CD4-positive, alpha-beta T cell treated with Interleukin-4 for 4 hours (primary cell): ENCODE measurements around the gene EPHA10.
A peak's percentile ranks its signal among the peaks of the same experiment; 100 is the strongest.
"Not testable (repeated sequence)": the region's sequence is repeated elsewhere in the genome, so short reads cannot be mapped to it uniquely, and the experiment has no call there.

Source experiments
- DNase-seq: peaks from one replicate; pipeline ENCODE4 v3.0.0-alpha.2; 2020

The EPHA10 gene

GRCh38 chr1:37764888-37765441, at the start of gene EPHA10:
EPHA10 (minus strand) TSS chr1:37765120; CDS start chr1:37765066, 54 bp downstream.
- DNase-seq: no peak

- no peak for DNase-seq
Measured at GRCh38 chr1:37814252-37814651, 49.3 kb upstream of the EPHA10 start.

GRCh38 chr1:37813529-37814145, 48.7 kb upstream of the EPHA10 start:
- DNase-seq: no peak

GRCh38 chr1:37811027-37811655, 46.2 kb upstream of the EPHA10 start:
- peak; percentile 76 for DNase-seq

GRCh38 chr1:37809942-37810341, 45.0 kb upstream of the EPHA10 start:
- DNase-seq: no peak

DNA sequence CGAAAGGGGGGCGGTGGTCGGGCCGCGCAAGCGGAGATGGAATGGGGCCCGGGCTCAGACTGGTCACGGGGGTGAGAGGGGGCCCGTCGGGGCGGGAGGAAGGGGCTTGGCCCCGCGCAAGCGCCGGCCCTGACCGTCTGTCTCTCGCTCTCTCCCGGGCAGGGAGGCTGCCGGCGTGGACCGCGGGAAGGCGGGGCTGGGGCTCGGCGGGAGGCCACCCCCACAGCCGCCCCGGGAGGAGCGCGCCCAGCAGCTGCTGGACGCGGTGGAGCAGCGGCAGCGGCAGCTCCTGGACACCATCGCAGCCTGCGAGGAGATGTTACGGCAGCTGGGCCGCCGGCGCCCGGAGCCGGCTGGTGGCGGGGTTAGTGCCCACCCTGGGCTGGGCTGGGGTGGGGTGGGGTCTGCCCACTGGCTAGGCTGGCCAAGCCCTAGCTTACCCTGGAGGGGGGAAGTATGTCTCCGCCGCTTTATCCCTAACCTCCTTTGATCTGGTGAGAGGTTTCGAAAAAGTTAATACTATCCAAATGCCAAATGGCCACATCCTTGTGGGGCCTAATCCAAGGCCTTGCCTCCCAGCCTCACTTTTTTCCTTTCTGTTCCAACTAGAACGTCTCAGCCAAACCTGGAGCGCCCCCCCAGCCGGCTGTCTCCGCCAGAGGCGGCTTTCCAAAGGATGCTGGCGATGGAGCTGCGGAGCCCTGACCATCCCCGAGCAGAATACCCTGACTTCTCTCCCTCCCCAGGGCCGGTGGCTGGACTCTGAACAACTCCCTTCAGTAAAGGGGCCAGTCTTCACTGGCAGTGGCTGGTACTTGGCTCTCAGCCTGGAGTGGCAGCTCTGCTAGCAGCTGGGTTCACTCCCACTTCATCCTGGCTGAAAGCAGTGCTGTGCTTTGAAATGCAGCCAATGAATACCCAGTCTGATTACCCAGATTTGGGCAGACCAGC, 43.7 kb upstream of the EPHA10 start:
- no peak for DNase-seq

GRCh38 chr1:37807555-37808368, 42.8 kb upstream of the EPHA10 start, which contains the start of the genes C1orf122 and YRDC:
C1orf122 (plus strand) TSS chr1:37807790; CDS start chr1:37808405, 615 bp downstream.
YRDC (minus strand) TSS chr1:37808208; CDS start chr1:37808180, 28 bp downstream.
- DNase-seq: peak; percentile 89

- no peak for DNase-seq
Measured at GRCh38 chr1:37807220-37807554, 42.3 kb upstream of the EPHA10 start.

DNA sequence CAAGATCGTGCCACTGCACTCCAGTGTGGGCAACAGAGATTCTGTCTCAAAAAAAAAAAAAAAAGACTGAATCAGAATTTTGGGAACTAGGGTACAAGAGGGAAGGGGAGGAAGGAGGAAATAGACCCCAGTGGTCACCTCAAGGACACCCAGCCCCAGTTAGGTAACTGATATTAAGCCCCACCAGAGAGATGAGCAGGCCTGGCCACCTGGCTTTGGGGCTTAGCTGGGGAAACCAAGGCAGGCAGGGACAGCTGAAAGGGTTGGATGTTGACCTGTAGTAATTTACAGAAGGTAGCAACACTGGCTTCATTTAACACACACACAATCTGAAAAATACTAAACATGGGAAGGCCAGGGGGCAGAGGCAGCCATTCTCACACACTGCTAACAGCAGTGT, 37.5 kb upstream of the EPHA10 start:
- no peak for DNase-seq

- DNase-seq: no peak
Measured at GRCh38 chr1:37797750-37798345, 32.9 kb upstream of the EPHA10 start.

DNA sequence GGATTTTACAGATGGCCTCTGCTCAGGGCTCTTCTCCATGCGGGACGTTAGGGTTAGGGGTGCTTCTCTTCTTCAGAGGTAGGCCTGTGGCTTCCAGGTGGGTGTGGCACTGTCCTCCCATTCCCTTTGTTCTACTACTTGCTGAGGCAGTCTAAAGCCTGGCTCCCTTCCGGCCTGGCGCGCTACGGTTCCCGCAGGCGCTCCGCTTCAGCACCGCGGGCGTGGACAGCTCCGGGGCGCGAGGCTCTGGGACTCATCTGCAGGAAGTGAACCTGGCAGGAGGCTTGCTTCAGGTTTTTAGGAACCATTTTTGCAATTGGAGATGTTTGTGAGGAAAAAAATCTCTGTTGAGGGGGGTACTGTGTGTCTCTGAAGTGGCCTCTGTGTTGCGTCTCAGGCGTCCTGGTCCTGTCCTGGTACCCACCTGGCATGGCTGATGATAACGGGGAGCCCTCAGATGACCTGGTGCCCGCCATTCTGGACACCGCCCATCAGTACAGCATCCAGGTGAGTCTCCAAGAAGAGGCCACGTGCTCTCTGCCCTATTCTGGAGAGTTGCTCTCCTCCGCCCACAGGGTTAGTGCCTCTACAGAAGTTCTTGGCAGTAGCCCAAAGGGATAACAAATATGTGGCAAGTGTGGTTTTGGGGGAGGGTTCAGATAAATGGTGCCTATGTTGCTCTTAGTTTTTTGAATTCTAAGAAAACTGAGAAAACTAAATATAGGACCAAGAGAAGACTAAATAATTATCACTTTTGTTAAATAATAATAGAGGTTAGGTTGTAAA, 30.6 kb upstream of the EPHA10 start:
- DNase-seq: peak; percentile 24

DNA sequence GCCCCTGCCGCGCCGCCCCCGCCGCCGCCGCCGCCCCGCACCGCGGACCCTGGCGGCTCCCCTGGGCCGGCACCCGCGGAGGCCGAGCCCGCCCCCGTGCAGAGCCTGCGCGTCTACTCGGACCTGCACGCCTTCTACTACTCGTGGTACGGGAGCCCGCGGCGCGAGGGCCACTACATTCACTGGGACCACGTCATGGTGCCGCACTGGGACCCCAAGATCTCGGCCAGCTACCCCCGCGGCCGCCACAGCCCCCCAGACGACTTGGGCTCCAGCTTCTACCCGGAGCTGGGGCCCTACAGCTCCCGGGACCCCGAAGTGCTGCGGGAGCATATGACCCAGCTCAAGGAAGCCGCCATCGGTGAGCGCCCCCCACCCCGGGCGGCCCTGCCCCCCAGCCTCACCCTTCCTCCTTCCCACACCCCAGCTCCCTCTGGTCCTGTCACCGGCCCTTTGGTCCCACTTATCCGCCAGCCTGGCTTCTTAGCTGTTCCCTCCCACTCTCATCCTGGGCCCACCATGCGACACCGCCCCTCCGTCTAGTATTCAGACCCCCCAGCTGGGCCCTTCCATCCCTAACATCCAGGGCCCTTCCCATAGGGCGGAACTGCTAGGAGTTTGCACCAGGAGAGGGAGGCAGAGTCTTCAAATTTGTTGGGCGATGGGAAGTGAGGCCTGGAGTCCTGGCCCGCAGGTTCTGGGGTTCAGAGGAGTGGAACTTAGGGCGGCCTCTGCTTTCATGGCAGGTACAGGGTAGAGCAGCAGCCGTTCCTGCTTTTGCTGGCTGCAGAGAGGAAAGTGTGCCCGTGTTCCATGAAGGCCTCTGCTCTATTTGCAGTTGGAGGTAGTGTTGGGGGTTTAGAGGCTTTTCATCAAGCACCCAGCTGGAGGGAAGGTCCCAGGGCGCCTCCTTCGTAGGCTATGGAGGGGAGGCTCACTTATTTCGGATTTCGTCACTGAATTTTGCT, 29.7 kb upstream of the EPHA10 start:
- no peak for DNase-seq

DNA sequence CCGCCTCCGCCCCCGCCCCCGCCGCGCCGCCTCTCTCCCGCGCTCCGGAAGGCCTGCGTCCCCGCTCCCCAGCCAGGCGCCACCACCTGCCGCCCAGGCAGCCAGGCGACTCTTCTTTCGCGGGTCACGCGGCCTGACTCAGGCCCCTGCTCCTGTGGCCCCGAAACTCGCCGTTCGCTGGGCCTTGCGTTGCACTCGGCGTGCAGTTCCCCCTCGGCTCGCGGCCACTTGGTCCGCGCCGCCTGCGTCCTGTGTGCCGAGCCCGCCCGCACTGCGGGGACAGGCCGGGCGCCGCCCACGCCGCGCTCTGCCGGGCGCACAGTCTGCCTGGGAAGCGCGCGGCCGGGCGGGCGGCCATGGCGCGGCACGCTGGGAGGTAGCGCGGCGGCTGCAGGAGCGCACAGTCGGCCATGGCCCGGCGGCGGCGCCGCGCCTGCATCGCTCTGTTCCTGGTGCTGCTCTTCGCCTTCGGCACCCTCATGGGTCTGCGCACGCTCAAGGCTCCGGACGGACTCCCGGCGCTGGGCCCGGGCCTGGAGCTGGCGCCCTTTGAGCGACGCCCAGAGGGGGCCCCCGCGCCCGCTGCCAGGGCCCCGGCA, 29.0 kb upstream of the EPHA10 start, which contains the start of gene MANEAL:
Gene MANEAL, plus strand, starts transcription at position 75 of the 599 bp plus-strand sequence. Its CDS starts 336 bp downstream, at position 411.
- DNase-seq: peak; percentile 14

DNA sequence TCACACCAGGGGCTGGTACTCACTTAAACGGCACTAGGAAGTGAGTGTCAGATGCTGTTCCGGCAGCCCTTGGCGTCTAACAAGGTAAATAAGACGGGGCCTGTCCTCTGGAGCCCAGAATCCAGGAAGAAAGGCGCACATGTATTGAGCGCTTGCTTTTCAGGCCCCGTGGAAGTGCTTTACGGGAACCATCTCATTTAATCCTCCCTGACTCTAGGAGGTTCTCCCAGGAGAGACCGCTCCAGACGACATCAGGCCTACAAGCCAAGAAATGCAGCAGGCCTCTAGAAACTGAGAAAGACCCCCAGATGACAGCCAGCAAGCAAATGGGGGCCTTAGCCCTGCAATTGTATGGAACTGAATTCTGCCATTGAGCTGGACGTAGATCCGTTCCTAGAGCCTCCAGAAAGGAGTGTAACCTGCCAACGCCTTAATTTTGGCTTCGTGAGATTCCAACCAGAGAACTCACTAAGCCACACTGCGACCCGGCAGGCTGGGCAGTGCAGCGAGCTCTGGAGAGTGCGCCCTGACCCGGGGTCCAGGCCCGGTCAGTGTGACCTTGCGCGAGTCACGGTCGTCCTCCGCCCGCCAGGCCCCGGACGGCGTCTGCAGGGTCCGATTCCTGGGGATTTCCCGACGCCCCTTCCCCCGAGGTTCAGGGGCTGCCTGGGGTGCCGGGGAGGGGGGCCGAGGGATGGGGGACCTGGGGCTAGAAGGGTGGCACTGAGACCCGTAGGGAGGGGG, 28.2 kb upstream of the EPHA10 start:
- DNase-seq: no peak

GRCh38 chr1:37782491-37782890, 17.6 kb upstream of the EPHA10 start:
- no peak for DNase-seq

DNA sequence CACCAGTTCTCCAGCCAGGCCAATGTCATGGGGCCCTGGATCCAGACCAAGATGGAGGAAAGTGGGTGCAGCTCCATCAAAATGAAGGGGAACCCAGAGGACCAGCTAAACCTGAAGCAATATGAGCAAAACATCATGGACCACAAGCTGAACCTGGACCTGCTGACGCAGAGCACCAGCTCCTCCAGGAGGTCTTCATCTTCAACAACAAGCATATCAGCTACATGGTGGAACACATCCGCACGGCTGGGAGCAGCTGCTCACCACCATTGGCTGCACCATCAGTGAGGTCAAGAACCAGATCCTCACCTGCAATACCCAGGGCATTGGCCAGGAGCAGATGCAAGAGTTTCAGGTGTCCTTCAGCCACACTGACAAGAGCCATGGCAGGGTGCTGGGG, 13.7 kb upstream of the EPHA10 start:
- no peak for DNase-seq

DNA sequence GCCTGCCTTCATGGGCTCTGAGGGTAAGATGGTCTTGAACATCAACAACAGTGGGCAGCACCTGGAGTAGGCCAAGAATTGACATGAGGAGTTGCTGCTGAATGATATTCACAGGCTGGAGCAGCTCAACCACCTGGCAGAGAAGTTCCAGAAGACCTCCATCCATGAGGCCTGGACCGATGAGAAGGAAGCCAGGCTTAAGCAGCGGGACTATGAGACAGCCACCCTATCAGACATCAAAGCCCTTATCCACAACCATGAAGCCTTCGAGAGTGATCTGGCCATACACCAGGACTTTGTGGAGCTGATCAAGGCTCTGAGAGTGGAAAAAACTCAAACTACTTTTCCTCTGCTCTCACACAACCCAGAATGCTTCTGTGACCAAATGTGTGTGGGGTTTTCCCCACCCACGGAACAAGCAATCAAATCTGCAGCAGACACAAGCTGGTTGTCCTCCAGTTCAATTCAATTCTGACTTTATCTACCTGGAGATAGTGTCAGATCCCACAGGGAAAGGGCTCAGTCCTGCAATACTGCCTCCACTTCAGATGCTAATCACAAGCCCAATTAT, 12.1 kb upstream of the EPHA10 start:
- DNase-seq: no peak

- not testable (repeated sequence) for DNase-seq
Measured at GRCh38 chr1:37771440-37771839, 6.5 kb upstream of the EPHA10 start.
